OCI-LY1 (cell line): ENCODE results near the gene COPS4.
A peak's percentile ranks its signal among the peaks of the same experiment; 100 is the strongest.
"Not testable (repeated sequence)": the region's sequence is repeated elsewhere in the genome, so short reads cannot be mapped to it uniquely, and the experiment has no call there.

Source experiments
- H2AFZ ChIP-seq: fragments of 200-600 bp; sonication (generic), shearing (Covaris generic); 2 replicates; pipeline ENCODE4 v1.6.0; 2014; ENCODE audit warnings: antibody characterized with exemption, mild to moderate bottlenecking, low read length
- H3F3A ChIP-seq: fragments of 200-600 bp; sonication (generic), shearing (Covaris generic); 2 replicates; pipeline ENCODE4 v1.6.0; 2014; ENCODE audit warnings: mild to moderate bottlenecking, antibody characterized with exemption, low read length, moderate library complexity; ENCODE audit not compliant: insufficient read depth
- H3K27ac ChIP-seq: fragments of 200-600 bp; sonication (generic); 2 replicates; pipeline ENCODE4 v1.5.1; 2014; ENCODE audit warnings: low read length, mixed run types, mild to moderate bottlenecking, low read depth; ENCODE audit not compliant: poor library complexity, severe bottlenecking
- H3K27me3 ChIP-seq: fragments of 200-600 bp; sonication (generic); 2 replicates; pipeline ENCODE4 v1.6.0; 2014; ENCODE audit warnings: antibody characterized with exemption, mild to moderate bottlenecking, low read length, moderate library complexity; ENCODE audit not compliant: insufficient read depth
- H3K36me3 ChIP-seq: fragments of 200-600 bp; sonication (generic); 2 replicates; pipeline ENCODE4 v1.6.1; 2014; ENCODE audit warnings: mild to moderate bottlenecking, antibody characterized with exemption, low read length, moderate library complexity, mixed read lengths; ENCODE audit not compliant: insufficient read depth
- H3K4me1 ChIP-seq: fragments of 200-600 bp; sonication (generic); 2 replicates; pipeline ENCODE4 v1.5.1; 2014; ENCODE audit warnings: mild to moderate bottlenecking, low read length, moderate library complexity; ENCODE audit not compliant: insufficient read depth, severe bottlenecking
- H3K4me2 ChIP-seq: fragments of 200-600 bp; sonication (generic), shearing (Covaris generic); 2 replicates; pipeline ENCODE4 v1.6.1; 2014; ENCODE audit warnings: low read length
- H3K4me3 ChIP-seq: fragments of 200-600 bp; sonication (generic); 2 replicates; pipeline ENCODE4 v1.5.1; 2014; ENCODE audit warnings: low read length, low read depth, mild to moderate bottlenecking, mixed read lengths; ENCODE audit not compliant: poor library complexity, severe bottlenecking
- H3K79me2 ChIP-seq: fragments of 200-600 bp; shearing (Covaris generic); 2 replicates; pipeline ENCODE4 v1.6.1; 2016; ENCODE audit warnings: mixed run types, low read length, mixed read lengths; ENCODE audit not compliant: insufficient read depth
- H3K9ac ChIP-seq: fragments of 200-600 bp; sonication (generic), shearing (Covaris generic); 2 replicates; pipeline ENCODE4 v1.6.1; 2014; ENCODE audit warnings: mild to moderate bottlenecking, low read length, mixed read lengths
- H3K9me2 ChIP-seq: fragments of 200-600 bp; sonication (generic), shearing (Covaris generic); 2 replicates; pipeline ENCODE4 v1.6.1; 2014; ENCODE audit warnings: low read depth, mild to moderate bottlenecking, low read length, mixed read lengths
- H3K9me3 ChIP-seq: fragments of 200-600 bp; shearing (Covaris generic); 2 replicates; pipeline ENCODE4 v1.6.1; 2014; ENCODE audit warnings: low read length, mixed read lengths
- H4K20me1 ChIP-seq: fragments of 200-600 bp; sonication (generic), shearing (Covaris generic); 2 replicates; pipeline ENCODE4 v1.6.0; 2016; ENCODE audit warnings: mild to moderate bottlenecking, low read length; ENCODE audit not compliant: insufficient read depth
- CTCF ChIP-seq: fragments of 200-600 bp; sonication (generic), shearing (Covaris generic); IDR thresholded peaks from 2 replicates; pipeline ENCODE4 v1.5.1; 2017; ENCODE audit warnings: mild to moderate bottlenecking, antibody characterized with exemption, low read length, moderate library complexity, mixed read lengths
- EZH2 ChIP-seq: fragments of 200-600 bp; sonication (generic), shearing (Covaris generic); IDR thresholded peaks from 2 replicates; pipeline ENCODE4 v1.8.0; 2017; ENCODE audit warnings: borderline replicate concordance, mixed run types, mild to moderate bottlenecking, antibody characterized with exemption, low read length, moderate library complexity, mixed read lengths

The COPS4 gene

GRCh38 chr4:83036991-83037665 lies 2.1 kb downstream of the COPS4 start:
- Histone ChIP-seq H3K4me1 (peaks cover 34% of the 10 kb centered on the region), H3K4me3 (peak overlapping the region; percentile 89), H3K9me2 (no peaks in the 10 kb centered on the region), H3K27me3 (no peaks in the 10 kb centered on the region), H3K79me2 (peaks cover 55% of the 10 kb centered on the region), H3K9ac (peak overlapping the region; percentile 36; the same call in 1 of the 2 replicates), H3F3A (no peaks in the 10 kb centered on the region), H3K27ac (peak overlapping the region; percentile 36), H3K9me3 (no peaks in the 10 kb centered on the region), H2AFZ (no peak overlapping the region), H4K20me1 (no peaks in the 10 kb centered on the region), H3K36me3 (peaks cover 3% of the 10 kb centered on the region; the same call in 1 of the 2 replicates), H3K4me2 (peak overlapping the region; percentile 95)
- TF ChIP-seq EZH2 (no peak), CTCF (no peak)

- H4K20me1 ChIP-seq, result no peaks in the 10 kb centered on the region
- no peak overlapping the region for H3K4me3 ChIP-seq
- TF ChIP-seq EZH2, result no peak
- TF ChIP-seq CTCF, result no peak
- H3K27me3 ChIP-seq, result no peaks in the 10 kb centered on the region
- H3K79me2 ChIP-seq, result peaks cover 67% of the 10 kb centered on the region
- no peaks in the 10 kb centered on the region for H3F3A ChIP-seq
- no peaks in the 10 kb centered on the region for H3K9me3 ChIP-seq
- peaks cover 4% of the 10 kb centered on the region for H3K36me3 ChIP-seq
- H2AFZ ChIP-seq, result no peak overlapping the region
- no peak overlapping the region for H3K4me2 ChIP-seq
- H3K27ac ChIP-seq, result no peak overlapping the region
- no peaks in the 10 kb centered on the region for H3K9me2 ChIP-seq
- no peak overlapping the region for H3K9ac ChIP-seq
- H3K4me1 ChIP-seq, result peaks cover 34% of the 10 kb centered on the region
Observed at GRCh38 chr4:83040269-83040668, 5.3 kb downstream of the COPS4 start.

DNA sequence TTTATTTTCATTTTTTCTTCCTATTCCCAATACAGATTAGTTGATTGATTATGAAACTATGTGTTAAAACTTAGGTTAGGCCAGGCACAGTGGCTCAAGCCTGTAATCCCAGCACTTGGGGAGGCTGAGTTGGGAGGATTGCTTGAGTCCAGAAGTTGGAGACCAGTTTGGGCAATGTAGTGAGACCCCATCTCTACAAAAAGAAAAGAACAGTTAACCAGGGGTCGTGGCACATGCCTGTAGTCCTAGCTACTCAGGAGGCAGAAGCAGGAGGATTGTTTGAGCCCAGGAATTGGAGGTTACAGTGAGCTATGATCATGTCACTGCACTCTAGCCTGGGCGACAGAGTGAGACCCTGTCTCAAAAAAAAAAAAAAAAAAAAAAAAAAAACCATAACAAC lies 8.2 kb downstream of the COPS4 start:
- not testable (repeated sequence) for H3K27me3 ChIP-seq, H2AFZ ChIP-seq, H4K20me1 ChIP-seq, H3F3A ChIP-seq, H3K9ac ChIP-seq, H3K4me1 ChIP-seq, H3K27ac ChIP-seq, H3K4me3 ChIP-seq, H3K4me2 ChIP-seq, H3K9me2 ChIP-seq, H3K9me3 ChIP-seq, H3K36me3 ChIP-seq
- peaks cover 40% of the 10 kb centered on the region for H3K79me2 ChIP-seq

- H3K27ac ChIP-seq, result no peak overlapping the region
- H3K9ac ChIP-seq, result no peak overlapping the region
- no peaks in the 10 kb centered on the region for H3K27me3 ChIP-seq
- peaks cover 34% of the 10 kb centered on the region for H3K79me2 ChIP-seq
- no peaks in the 10 kb centered on the region for H4K20me1 ChIP-seq
- no peaks in the 10 kb centered on the region for H3K9me3 ChIP-seq
- peaks cover 6% of the 10 kb centered on the region for H3K4me1 ChIP-seq
- H2AFZ ChIP-seq, result no peak overlapping the region
- peaks cover 4% of the 10 kb centered on the region for H3K36me3 ChIP-seq
- H3F3A ChIP-seq, result no peaks in the 10 kb centered on the region
- no peak overlapping the region for H3K4me2 ChIP-seq
- TF ChIP-seq CTCF, result no peak
- no peak for TF ChIP-seq EZH2
- H3K9me2 ChIP-seq, result no peaks in the 10 kb centered on the region
- no peak overlapping the region for H3K4me3 ChIP-seq
Observed at GRCh38 chr4:83043801-83044407, 8.9 kb downstream of the COPS4 start.
